A673 (cell line): ENCODE measurements around the gene GRID1.

Source experiments
- CTCF ChIP-seq: fragments of 300-800, 200-600 bp; sonication (generic); conservative IDR thresholded peaks from 2 replicates; pipeline ENCODE4 v1.5.1; 2017; ENCODE audit warnings: low read depth, mild to moderate bottlenecking, antibody characterized with exemption, low read length, moderate library complexity, mixed read lengths
- EZH2 ChIP-seq: fragments of 200-600 bp; sonication (generic); IDR thresholded peaks from 2 replicates; pipeline ENCODE4 v1.6.1; 2017; ENCODE audit warnings: borderline replicate concordance, low read depth, mild to moderate bottlenecking, mixed read lengths, antibody characterized with exemption, low read length; ENCODE audit not compliant: poor library complexity, severe bottlenecking

GRCh38 chr10:85788570-85788969, 578.0 kb downstream of the GRID1 start:
- TF ChIP-seq EZH2, result no peak
- TF ChIP-seq CTCF, result no peak
